GM12872 (cell line): ENCODE measurements around the gene TMEM231.

Source experiments
- CTCF ChIP-seq: IDR thresholded peaks from 3 replicates; pipeline ENCODE4 v1.5.1; 2011; ENCODE audit warnings: low read depth, mild to moderate bottlenecking, low read length, moderate library complexity; ENCODE audit not compliant: insufficient read depth

Gene TMEM231

GRCh38 chr16:75559564-75560372 lies 3.7 kb upstream of the TMEM231 start:
- TF ChIP-seq CTCF = no peak

DNA sequence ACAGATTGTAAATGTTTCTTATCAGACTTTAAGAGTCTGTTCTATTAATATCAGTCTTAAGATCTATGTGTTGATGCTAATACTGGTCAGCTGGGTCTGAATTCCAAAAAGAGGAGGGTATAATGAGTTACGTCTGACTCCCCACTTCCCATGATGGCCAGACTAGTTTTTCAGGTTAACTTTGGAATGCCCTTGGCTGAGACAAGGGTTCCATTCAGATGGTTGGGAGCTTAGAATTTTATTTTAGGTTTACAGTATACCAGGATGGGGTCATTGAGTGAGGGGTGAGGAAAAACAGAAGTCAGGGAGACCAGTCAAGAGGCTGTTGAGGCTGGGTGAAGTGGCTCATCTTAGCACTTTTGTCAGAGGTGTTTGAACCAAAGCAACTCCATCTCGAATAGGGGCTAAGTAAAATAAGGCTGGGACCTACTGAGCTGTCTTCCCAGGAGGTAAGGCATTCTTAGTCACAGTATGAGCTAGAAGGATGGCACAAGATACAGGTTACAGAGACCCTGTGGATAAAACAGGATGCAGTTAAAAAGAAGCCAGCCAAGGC lies 2.9 kb upstream of the TMEM231 start:
- no peak for TF ChIP-seq CTCF

DNA sequence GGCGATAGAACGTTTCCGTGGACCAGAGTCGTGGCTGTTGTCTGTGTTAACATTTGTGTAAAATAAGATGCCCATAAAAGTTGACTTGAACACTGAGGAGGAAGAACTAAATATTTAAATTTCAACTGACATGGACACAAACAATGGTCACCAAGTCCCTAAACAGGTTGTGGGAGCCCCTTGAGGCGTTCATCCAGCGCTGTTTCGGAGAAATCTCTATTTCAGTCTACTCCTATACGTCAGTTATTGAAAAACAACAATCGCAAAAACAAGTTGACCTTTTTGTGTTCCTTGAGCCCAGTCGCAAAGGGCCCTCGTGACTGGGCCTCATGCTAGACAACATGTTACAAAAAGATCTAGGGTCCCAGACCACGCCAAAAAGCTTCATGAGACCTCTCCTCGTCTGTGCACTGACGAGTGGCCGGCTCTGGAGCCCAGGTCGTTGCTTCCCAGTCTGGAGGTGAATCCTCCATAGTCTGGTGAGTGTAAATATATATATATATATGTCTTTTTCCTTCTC lies 439 bp upstream of the TMEM231 start:
- TF ChIP-seq CTCF = no peak

DNA sequence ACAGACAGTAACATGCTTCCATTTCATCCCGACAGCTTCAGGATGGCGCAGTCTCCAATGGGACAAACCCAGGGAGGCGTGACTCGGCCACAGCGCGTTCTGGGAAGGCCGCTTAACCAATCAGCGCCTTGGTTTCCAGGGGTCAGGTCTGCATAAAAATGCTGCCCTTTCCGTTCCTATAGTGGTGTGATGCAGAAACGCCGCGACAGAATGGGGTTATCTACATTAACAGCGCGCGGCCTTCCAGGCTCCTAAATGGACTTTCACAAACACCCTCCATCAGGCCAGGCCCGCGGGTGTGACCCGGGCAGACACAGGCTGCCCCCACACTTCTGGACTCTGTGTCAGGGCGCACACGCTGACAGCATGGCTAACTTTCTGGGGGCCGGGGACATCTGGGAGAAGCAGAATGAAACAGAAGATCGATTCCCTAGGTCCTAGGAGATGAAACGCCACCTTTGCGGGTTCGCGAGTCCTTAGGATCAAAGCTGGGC lies 792 bp downstream of the TMEM231 start:
- TF ChIP-seq CTCF = no peak

- no peak for TF ChIP-seq CTCF
Measured at GRCh38 chr16:75552951-75553350, 3.1 kb downstream of the TMEM231 start.

GRCh38 chr16:75550211-75550662 lies 5.8 kb downstream of the TMEM231 start:
- TF ChIP-seq CTCF = peak; percentile 75

GRCh38 chr16:75546293-75546692 lies 9.8 kb downstream of the TMEM231 start:
- no peak for TF ChIP-seq CTCF
